Astrocyte of the spinal cord (primary cell): ENCODE results near the gene LHPP.

Experiments used
- DNase-seq: peaks from one replicate; pipeline ENCODE4 v3.0.0; 2011; ENCODE audit warnings: low read depth, low spot score
- H3K4me3 ChIP-seq: 2 replicates; pipeline ENCODE4 v1.5.1; 2011; ENCODE audit warnings: low read depth, mild to moderate bottlenecking, low read length, moderate library complexity
- in situ Hi-C: cut with HindIII; loops from 2 replicates; pipeline ENCODE4 v1.10.0; 2017; ENCODE audit warnings: low sequenced_read_pairs
- TF ChIP-seq, protein P1 (sequence below): IDR thresholded peaks from 2 replicates; pipeline ENCODE4 v1.5.1; 2012; ENCODE audit warnings: low read depth, mild to moderate bottlenecking, low read length, inconsistent platforms

The LHPP gene

GRCh38 chr10:124574456-124575070 is 112.9 kb downstream of the LHPP start:
- TF ChIP-seq, protein P1, sequence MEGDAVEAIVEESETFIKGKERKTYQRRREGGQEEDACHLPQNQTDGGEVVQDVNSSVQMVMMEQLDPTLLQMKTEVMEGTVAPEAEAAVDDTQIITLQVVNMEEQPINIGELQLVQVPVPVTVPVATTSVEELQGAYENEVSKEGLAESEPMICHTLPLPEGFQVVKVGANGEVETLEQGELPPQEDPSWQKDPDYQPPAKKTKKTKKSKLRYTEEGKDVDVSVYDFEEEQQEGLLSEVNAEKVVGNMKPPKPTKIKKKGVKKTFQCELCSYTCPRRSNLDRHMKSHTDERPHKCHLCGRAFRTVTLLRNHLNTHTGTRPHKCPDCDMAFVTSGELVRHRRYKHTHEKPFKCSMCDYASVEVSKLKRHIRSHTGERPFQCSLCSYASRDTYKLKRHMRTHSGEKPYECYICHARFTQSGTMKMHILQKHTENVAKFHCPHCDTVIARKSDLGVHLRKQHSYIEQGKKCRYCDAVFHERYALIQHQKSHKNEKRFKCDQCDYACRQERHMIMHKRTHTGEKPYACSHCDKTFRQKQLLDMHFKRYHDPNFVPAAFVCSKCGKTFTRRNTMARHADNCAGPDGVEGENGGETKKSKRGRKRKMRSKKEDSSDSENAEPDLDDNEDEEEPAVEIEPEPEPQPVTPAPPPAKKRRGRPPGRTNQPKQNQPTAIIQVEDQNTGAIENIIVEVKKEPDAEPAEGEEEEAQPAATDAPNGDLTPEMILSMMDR, result no peak
- DNase-seq, result no peak
- in situ Hi-C loops, result no loop called here
- H3K4me3 ChIP-seq, result no peak overlapping the region

- H3K4me3 ChIP-seq, result no peak overlapping the region
- in situ Hi-C loops, result no loop called here
- DNase-seq, result no peak
- TF ChIP-seq, protein P1, result no peak
Observed at GRCh38 chr10:124575107-124576035, 113.7 kb downstream of the LHPP start.

- TF ChIP-seq, protein P1, result no peak
- in situ Hi-C loops, result no loop called here
- DNase-seq, result no peak
- no peak overlapping the region for H3K4me3 ChIP-seq
Observed at GRCh38 chr10:124576526-124577420, 115.2 kb downstream of the LHPP start.

DNA sequence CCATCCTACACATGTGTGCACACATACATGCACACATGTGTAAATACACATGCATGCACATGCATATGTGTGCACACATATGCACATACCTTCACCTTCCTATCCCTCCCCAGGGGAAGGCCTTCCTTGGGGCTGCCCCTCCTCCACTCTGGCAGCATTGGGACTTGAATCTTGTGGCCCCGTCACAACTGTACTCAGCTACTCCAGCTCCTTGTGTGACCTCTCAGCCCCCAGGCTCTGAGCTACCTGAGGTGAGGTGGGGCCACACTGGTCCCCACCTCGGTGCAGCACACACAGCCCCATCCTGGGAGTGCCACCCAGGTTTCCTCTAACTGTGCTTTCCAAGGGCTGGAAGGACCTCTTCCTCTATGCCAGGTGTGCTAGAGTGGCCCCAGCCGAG is 116.0 kb downstream of the LHPP start:
- TF ChIP-seq, protein P1, result no peak
- DNase-seq, result no peak
- in situ Hi-C loops, result no loop called here
- H3K4me3 ChIP-seq, result no peak overlapping the region

- TF ChIP-seq, protein P1, result no peak
- in situ Hi-C loops, result no loop called here
- no peak for DNase-seq
Observed at GRCh38 chr10:124578231-124579010, 116.8 kb downstream of the LHPP start.

More at GRCh38 chr10:124578231-124579010, 116.8 kb downstream of the LHPP start:
- no peak overlapping the region for H3K4me3 ChIP-seq
